ENCODE data around the gene TMEM238L.

TMEM238L gene

GRCh38 chr17:10769840-10770239, 34.1 kb downstream of the TMEM238L start:
- no peaks in the 10 kb centered on the region for H3K9me3 ChIP-seq (ENCODE audit: low read length)
- H3K27ac ChIP-seq (ENCODE audit: low read depth, low read length, poor library complexity, severe bottlenecking) = no peak overlapping the region
- H3K27me3 ChIP-seq (ENCODE audit: insufficient read depth, low read length) = no peaks in the 10 kb centered on the region; the same call in 1 of the 2 replicates
- H3K9ac ChIP-seq (ENCODE audit: low read length) = no peak overlapping the region
- no peaks in the 10 kb centered on the region for H3K4me1 ChIP-seq (ENCODE audit: insufficient read depth, low read length, severe bottlenecking)
- H4K20me1 ChIP-seq (ENCODE audit: insufficient read depth, low read length) = no peaks in the 10 kb centered on the region
- H3K4me2 ChIP-seq (ENCODE audit: low read length) = no peak overlapping the region
- H2AFZ ChIP-seq (ENCODE audit: low read length) = no peak overlapping the region
- H3K9me2 ChIP-seq (ENCODE audit: low read depth, low read length) = no peaks in the 10 kb centered on the region
- no peaks in the 10 kb centered on the region for H3K36me3 ChIP-seq (ENCODE audit: insufficient read depth, low read length)
- no peak for TF ChIP-seq EZH2 (IDR thresholded peaks at IDR 0.05; ENCODE audit: borderline replicate concordance, low read length)
- no peak for TF ChIP-seq CTCF (IDR thresholded peaks at IDR 0.05; ENCODE audit: low read length)
- no peak overlapping the region for H3K4me3 ChIP-seq (ENCODE audit: low read depth, low read length, poor library complexity, severe bottlenecking)
- H3F3A ChIP-seq (ENCODE audit: insufficient read depth, low read length) = no peaks in the 10 kb centered on the region
- no peaks in the 10 kb centered on the region for H3K79me2 ChIP-seq (ENCODE audit: insufficient read depth, low read length)

- Histone ChIP-seq H2AFZ (ENCODE audit: low read length) (no peak overlapping the region), H3K27me3 (ENCODE audit: insufficient read depth, low read length) (no peaks in the 10 kb centered on the region; the same call in 1 of the 2 replicates)
- TF ChIP-seq EZH2 (IDR thresholded peaks at IDR 0.05; ENCODE audit: borderline replicate concordance, low read length) (no peak), CTCF (IDR thresholded peaks at IDR 0.05; ENCODE audit: low read length) (no peak)
Measured at GRCh38 chr17:10768750-10769251, 35.1 kb downstream of the TMEM238L start.

GRCh38 chr17:10767232-10767631, 36.7 kb downstream of the TMEM238L start:
- no peaks in the 10 kb centered on the region for H3K4me1 ChIP-seq (ENCODE audit: insufficient read depth, low read length, severe bottlenecking)
- no peak overlapping the region for H3K4me2 ChIP-seq (ENCODE audit: low read length)
- H4K20me1 ChIP-seq (ENCODE audit: insufficient read depth, low read length) = no peaks in the 10 kb centered on the region
- no peaks in the 10 kb centered on the region for H3K79me2 ChIP-seq (ENCODE audit: insufficient read depth, low read length)
- H3K27me3 ChIP-seq (ENCODE audit: insufficient read depth, low read length) = no peaks in the 10 kb centered on the region; the same call in 1 of the 2 replicates
- H3K9me2 ChIP-seq (ENCODE audit: low read depth, low read length) = no peaks in the 10 kb centered on the region
- no peak for TF ChIP-seq CTCF (IDR thresholded peaks at IDR 0.05; ENCODE audit: low read length)
- TF ChIP-seq EZH2 (IDR thresholded peaks at IDR 0.05; ENCODE audit: borderline replicate concordance, low read length) = no peak
- no peaks in the 10 kb centered on the region for H3F3A ChIP-seq (ENCODE audit: insufficient read depth, low read length)
- H3K4me3 ChIP-seq (ENCODE audit: low read depth, low read length, poor library complexity, severe bottlenecking) = no peak overlapping the region
- H3K27ac ChIP-seq (ENCODE audit: low read depth, low read length, poor library complexity, severe bottlenecking) = no peak overlapping the region
- no peaks in the 10 kb centered on the region for H3K36me3 ChIP-seq (ENCODE audit: insufficient read depth, low read length)
- H3K9me3 ChIP-seq (ENCODE audit: low read length) = no peaks in the 10 kb centered on the region
- no peak overlapping the region for H2AFZ ChIP-seq (ENCODE audit: low read length)
- no peak overlapping the region for H3K9ac ChIP-seq (ENCODE audit: low read length)

More at GRCh38 chr17:10768750-10769251, 35.1 kb downstream of the TMEM238L start:
- no peaks in the 10 kb centered on the region for H3K79me2 ChIP-seq (ENCODE audit: insufficient read depth, low read length)
- H3K4me1 ChIP-seq (ENCODE audit: insufficient read depth, low read length, severe bottlenecking) = no peaks in the 10 kb centered on the region
- no peak overlapping the region for H3K27ac ChIP-seq (ENCODE audit: low read depth, low read length, poor library complexity, severe bottlenecking)
- H3K4me3 ChIP-seq (ENCODE audit: low read depth, low read length, poor library complexity, severe bottlenecking) = no peak overlapping the region
- H4K20me1 ChIP-seq (ENCODE audit: insufficient read depth, low read length) = no peaks in the 10 kb centered on the region
- no peaks in the 10 kb centered on the region for H3K36me3 ChIP-seq (ENCODE audit: insufficient read depth, low read length)
- no peaks in the 10 kb centered on the region for H3K9me3 ChIP-seq (ENCODE audit: low read length)
- no peaks in the 10 kb centered on the region for H3F3A ChIP-seq (ENCODE audit: insufficient read depth, low read length)
- H3K4me2 ChIP-seq (ENCODE audit: low read length) = no peak overlapping the region
- no peak overlapping the region for H3K9ac ChIP-seq (ENCODE audit: low read length)
- no peaks in the 10 kb centered on the region for H3K9me2 ChIP-seq (ENCODE audit: low read depth, low read length)
